ENCODE measurements around the gene CHKB. TPM values are rescaled to one million over a fixed set of nuclear protein-coding genes. Genes with fewer than 3 reads are reported as not detected.

Gene CHKB
- total RNA-seq, 4 donors from 2014 or later = 49.1 to 96.9 (median 67.8) TPM

DNA sequence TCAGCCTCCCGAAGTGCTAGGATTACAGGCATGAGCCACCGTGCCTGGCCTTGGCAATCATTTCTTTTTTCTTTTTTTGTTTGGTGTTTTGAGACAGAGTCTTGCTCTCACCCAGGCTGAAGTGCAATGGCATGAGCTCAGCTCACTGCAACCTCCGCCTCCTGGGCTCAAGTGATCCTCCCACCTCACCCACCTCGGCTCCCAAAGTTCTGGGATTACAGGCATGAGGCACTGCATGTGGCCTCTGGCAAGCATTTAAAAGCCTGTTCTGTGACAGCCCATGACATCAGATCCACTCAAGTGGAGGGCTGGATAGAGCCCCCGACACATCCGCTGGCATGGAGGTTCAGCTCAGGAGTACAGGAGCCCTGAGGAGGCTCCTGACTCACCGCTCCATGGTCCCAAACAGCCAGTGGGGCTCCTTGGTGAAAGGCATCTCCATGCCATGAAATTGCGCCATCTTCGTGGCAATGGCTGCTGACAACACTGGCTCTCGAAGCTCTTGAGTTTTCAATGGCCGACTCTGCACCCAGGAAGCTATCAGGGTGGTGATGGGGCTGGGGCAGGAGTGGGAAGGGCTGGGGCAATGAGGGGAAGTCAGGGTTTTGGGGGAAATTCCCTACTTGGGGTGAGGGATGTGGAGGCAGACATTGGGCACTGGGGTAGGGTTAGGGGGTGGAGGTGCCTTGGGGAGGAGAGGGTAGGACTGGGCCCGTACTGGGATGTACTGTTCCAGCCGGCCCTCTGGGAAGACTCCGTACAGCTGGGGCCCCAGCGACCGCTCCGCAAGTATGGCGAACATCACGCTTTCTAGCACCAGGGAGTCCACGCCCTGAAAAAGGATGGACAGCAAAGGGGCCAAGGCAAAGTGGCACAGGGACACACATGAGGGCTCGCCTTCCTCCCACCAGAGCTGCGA, 1.4 kb downstream of the CHKB start:
- H3K27me3 ChIP-seq = no peaks in the 10 kb centered on the region
- H3K36me3 ChIP-seq = no peaks in the 10 kb centered on the region
- H3K4me3 ChIP-seq (replicated peaks in 1 of 3) = peak overlapping the region in 2 of 3 donors; percentile 80 to 95
- no peaks in the 10 kb centered on the region for H3K9me3 ChIP-seq
- WGBS, 2 donors = 84 to 93% methylated on average over 18 to 21 of the region's 22 CpGs
- DNase-seq = no peak
- H3K27ac ChIP-seq = peak overlapping the region in 2 of 3 donors; percentile 95 to 96
- H3K4me1 ChIP-seq = peaks cover 13 to 35% of the 10 kb centered on the region in 2 donors
- no peak for TF ChIP-seq POLR2A (IDR thresholded peaks at IDR 0.05)
- TF ChIP-seq, protein P1, sequence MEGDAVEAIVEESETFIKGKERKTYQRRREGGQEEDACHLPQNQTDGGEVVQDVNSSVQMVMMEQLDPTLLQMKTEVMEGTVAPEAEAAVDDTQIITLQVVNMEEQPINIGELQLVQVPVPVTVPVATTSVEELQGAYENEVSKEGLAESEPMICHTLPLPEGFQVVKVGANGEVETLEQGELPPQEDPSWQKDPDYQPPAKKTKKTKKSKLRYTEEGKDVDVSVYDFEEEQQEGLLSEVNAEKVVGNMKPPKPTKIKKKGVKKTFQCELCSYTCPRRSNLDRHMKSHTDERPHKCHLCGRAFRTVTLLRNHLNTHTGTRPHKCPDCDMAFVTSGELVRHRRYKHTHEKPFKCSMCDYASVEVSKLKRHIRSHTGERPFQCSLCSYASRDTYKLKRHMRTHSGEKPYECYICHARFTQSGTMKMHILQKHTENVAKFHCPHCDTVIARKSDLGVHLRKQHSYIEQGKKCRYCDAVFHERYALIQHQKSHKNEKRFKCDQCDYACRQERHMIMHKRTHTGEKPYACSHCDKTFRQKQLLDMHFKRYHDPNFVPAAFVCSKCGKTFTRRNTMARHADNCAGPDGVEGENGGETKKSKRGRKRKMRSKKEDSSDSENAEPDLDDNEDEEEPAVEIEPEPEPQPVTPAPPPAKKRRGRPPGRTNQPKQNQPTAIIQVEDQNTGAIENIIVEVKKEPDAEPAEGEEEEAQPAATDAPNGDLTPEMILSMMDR (IDR thresholded peaks at IDR 0.05) = no peak
- intact Hi-C loops (cut with DNase I) = loop anchor here (5.0 kb wide), 1 partner anchor 59 kb away; no protein-coding TSS in a partner anchor

DNA sequence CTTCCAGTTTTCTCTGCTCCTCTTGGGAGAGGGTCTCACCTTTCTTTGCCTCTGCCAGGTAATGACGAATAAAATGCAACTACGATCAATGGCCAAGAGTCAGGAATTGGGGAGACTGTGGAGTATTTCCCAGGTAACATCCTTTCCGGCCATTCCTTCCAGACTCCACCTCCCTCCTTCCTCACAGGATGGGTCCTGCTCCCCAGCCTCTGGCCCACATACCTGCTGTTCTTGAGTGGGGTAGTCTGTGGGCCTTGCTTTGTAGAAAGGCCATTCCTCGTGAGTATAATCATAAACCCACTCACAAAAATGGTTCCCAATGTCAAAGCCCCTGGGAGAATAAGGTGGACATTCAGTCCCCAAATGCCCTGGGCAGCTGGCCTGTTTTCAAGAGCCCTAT, 2.9 kb downstream of the CHKB start:
- intact Hi-C loops (cut with DNase I) = loop anchor here (5.0 kb wide), 1 partner anchor 57 kb away; no protein-coding TSS in a partner anchor
- WGBS, 2 donors = 96 to 98% methylated on average over 4 of the region's 4 CpGs
- no peak for DNase-seq
- no peaks in the 10 kb centered on the region for H3K27me3 ChIP-seq
- no peaks in the 10 kb centered on the region for H3K9me3 ChIP-seq
- peaks cover 13 to 35% of the 10 kb centered on the region in 2 donors for H3K4me1 ChIP-seq
- TF ChIP-seq, protein P1 (IDR thresholded peaks at IDR 0.05) = no peak
- H3K4me3 ChIP-seq (replicated peaks in 1 of 3) = no peak overlapping the region
- H3K36me3 ChIP-seq = no peaks in the 10 kb centered on the region
- no peak overlapping the region for H3K27ac ChIP-seq

DNA sequence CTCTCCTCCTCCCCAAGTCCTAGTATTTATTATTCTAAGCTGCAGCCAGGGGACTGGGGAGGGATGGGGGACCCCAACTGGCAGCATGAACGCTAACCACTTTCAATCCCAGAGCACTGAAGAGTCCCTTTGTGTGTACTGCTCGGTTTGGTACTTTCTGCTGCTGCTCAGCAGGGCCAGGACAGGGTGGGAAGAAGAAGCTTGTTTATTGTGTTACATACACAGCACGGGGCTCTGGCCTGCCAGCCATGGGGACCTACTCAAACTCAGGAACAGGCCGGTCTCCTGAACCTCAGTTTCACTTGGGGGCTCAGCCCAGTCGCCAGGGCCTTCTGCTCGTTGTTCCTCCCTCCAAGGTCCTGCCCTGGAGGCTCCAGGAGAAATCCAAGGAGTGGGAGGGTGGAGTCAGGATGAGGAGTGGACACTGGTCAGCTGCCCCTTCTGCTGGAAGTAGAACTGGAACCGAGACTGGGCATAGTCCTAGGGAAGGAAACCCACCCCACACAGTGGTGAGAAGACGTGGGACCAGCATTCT, 3.8 kb downstream of the CHKB start:
- no peaks in the 10 kb centered on the region for H3K27me3 ChIP-seq
- peaks cover 13 to 34% of the 10 kb centered on the region in 2 donors for H3K4me1 ChIP-seq
- peak overlapping the region in 1 of 3 donors; percentile 33 for H3K27ac ChIP-seq
- 82 to 87% methylated on average over 5 to 7 of the region's 8 CpGs for WGBS, 2 donors
- DNase-seq = no peak
- TF ChIP-seq POLR2A (IDR thresholded peaks at IDR 0.05) = no peak
- TF ChIP-seq, protein P1 (IDR thresholded peaks at IDR 0.05) = no peak
- H3K36me3 ChIP-seq = no peaks in the 10 kb centered on the region
- no peaks in the 10 kb centered on the region for H3K9me3 ChIP-seq
- intact Hi-C loops (cut with DNase I) = no loop called here
- H3K4me3 ChIP-seq (replicated peaks in 1 of 3) = no peak overlapping the region

DNA sequence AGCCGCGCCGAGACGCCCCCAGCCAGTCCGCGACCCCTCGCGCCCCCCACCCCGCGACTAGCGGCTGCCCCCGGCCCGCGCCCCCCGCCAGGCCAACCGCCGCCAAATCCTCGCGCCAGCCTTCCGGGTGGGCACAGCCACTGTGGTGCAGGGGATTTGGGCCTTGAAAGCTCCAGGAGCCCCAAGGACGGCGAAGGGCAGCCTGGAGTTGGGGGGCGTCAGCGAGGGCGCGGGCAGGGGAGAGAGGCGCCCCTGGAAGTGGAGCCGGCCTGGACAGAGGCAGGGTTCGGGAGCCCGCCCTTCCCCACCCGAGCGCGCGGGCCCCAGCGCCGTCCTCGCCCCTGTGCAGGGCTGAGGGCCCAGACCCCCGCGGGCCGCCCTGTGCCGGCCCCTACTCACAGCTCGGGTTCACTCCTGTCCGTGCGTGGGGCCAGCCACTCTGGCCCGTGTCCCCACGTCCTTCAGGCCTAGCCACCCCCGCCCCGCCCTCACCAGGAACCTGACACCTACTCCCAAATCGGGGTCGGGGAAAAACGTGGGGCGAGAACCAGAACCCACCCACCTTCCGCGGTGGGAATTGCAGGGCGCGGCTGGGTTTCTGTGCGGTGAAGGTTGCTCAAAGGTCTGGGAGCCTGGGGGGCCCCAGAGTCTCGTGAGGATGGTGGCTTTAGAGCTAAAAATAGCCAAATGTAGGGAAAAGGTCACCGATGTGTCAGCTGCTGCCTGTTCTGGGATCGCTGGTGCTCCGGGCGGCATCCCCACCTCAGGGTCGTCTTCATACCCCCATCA, 4.5 kb downstream of the CHKB start, which contains the start of gene CPT1B:
Gene CPT1B, minus strand, starts transcription at position 441 of the 789 bp plus-strand sequence. CDS start 512 bp downstream, outside the sequence.
- WGBS, 2 donors = 34 to 51% methylated on average over 21 of the region's 63 CpGs
- TF ChIP-seq, protein P1 (IDR thresholded peaks at IDR 0.05) = no peak
- TF ChIP-seq POLR2A (IDR thresholded peaks at IDR 0.05) = no peak
- Histone ChIP-seq H3K36me3 (no peaks in the 10 kb centered on the region), H3K4me1 (peaks cover 13 to 29% of the 10 kb centered on the region in 2 donors), H3K4me3 (replicated peaks in 1 of 3) (no peak within 1 kb of the TSS), H3K27ac (peak within 1 kb of the TSS in 1 of 3 donors; percentile 33), H3K27me3 (no peaks in the 10 kb centered on the region), H3K9me3 (no peaks in the 10 kb centered on the region)
- no peak for DNase-seq
- intact Hi-C loops (cut with DNase I) = no loop called here
